Left ventricle myocardium superior (tissue), 1 donor: Measurements from ENCODE around the gene MBP. TPM values are rescaled to one million over a fixed set of nuclear protein-coding genes. Genes with fewer than 3 reads are reported as not detected.

Experiments used
- ATAC-seq: fragments of 200-7000 bp; cut with Tn5 transposase; one replicate; pipeline ENCODE4 v1.9.1; 2020; ENCODE audit warnings: mild to moderate bottlenecking, moderate library complexity
- DNase-seq: peaks from one replicate; pipeline ENCODE4 v3.0.0-alpha.2; 2020
- intact Hi-C: fragments of 100-400 bp; cut with micrococcal nuclease; formaldehyde crosslinking; loops from one replicate; pipeline ENCODE4 v1.11.0; 2022
- total RNA-seq: library from RNA; stranded (reverse); fragmentation: NEBNext Ultra II Directional; extraction: Animal tissue kit (Norgen Biotek cat#: 25700); gene quantifications from one replicate; pipeline ENCODE4 v1.2.1, GENCODE V29; 2021
- donor health status: DM: no; HTN: yes; CAD: no; lungs with severe emphysema.

MBP gene
- total RNA-seq, 1 donor from 2014 or later, result 32.7 TPM

DNA sequence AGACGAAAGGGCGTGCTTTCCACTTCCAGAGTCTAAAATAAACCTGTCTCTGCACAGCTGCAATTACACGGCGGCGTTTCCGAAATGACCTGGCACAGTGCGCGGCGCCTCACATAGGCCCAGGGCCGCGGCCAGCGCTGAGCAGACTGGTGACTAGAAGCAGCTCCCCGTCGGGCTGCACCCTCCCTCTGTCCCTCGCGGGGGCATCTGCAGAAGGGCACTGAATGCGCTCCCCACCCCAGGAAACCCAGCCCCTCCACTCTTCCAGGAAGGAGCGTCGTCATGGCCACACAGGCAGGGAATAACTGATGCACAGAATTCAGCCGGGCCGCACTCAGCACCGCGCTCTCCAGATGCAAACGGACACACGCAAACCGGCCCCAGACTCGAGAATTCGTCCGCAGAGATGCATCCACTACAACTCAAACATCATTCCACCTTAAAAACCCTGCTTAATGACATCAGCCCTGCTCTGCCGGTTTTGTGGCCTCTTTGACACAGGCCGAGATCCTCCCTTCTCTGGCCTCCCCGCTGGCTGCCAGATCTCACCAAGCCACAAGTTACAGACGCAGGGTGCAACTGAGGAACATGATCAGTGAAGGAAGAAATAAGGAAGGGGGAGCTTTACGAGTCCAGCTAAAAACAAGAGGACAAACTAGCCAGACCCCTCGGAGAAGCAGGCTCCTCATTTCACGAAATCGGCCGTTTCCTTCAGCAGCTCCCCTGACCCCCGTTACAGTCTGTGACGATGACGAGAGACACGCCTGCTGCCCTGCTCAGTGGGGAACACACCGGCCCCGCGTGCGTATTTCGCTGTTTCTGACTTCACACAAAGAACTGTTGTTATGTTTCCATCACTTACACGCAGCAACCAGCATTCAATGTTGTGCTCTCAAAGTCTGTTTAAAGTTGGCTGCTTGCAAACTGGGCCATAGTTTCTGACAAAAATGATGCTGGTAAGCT, 40.2 kb downstream of the MBP start:
- intact Hi-C loops, result no loop called here
- DNase-seq, result peak; percentile 29
- ATAC-seq, result no peak

DNA sequence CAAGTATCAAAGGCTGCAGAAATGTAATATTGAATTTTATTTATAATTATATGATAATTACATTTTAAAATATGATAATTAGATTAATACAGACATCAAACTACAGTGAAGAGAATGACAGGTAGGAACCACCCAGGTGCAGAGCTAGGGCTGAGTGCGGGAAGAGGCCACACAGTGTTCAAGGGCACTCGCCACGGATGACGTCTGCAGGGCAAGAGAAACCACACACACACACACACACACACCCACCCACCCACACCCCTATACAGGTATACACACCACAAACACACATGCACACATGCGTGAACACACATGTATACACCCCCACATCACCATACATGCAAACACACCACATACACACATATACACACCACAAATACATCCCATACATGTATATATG, 41.2 kb downstream of the MBP start:
- no peak for DNase-seq
- ATAC-seq, result no peak

DNA sequence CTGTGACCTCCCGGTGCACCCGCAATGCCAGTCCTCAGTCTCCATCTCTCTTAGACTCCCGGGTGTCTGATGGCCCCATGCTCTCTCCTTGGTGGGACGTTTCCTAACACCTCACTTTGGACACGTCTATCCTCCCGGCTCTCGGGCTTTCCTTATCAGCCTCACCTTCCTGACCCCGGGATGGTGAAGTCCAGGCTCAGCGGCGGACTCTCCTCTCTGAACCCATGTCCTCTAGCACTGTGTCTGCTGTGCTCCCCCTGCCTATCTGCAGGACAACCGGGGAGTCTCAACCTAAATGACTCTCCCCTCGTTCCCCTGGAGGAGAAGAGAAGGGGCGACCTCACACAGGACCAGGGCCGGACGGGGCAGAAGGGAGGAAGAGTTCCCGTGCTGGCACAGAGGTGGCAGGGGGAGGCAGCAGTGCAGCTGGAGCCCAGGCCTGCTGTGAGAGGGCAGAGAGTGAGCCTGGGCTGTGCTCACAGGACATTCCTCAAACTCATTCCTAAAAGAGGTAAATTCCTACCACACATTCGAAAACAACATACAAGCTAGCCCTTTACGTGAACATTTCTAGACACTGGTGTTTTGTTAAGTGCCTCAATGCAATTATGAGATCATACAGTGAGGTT, 41.9 kb downstream of the MBP start:
- intact Hi-C loops, result no loop called here
- peak; percentile 11 for ATAC-seq
- no peak for DNase-seq

More for the DNA sequence above, 41.2 kb downstream of the MBP start:
- intact Hi-C loops, result no loop called here

GRCh38 chr18:77089723-77090285, 42.8 kb downstream of the MBP start:
- intact Hi-C loops, result no loop called here
- ATAC-seq (no peak), DNase-seq (no peak)

DNA sequence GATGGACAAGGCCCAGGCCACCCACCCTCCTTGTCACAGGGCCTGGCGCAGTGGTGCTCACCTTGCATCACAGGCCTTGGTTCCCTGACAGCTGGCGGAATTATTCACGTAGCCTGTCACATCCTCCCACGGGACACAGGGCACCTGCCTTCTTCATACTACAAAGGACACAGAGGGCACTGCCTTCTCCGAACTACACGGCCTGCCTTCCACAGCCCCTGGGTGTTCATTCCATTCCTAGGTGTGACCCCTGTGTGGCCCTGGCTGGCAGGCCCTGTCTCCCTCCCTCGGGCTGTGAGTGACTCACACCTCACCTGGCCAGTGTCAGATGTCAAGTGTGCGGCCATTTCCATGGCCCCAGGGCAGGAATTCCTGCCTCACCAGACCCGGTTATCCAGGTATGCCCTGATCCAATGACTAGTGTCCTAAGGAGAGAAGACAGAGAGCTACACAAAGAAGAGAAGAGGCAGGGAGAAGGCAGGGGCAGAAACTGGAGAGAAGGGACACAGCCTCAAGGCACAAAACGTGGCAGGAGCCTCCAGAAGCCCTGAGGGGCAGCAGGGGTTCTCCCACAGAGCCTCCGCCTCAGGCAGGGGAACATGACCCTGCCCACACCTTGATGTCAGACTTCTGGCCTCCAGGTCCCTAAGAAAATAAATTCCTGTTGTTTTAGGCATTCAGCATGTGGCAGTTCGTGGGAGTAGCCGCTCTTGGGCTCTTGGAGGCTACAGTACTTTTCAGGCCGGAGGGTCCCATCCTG, 43.4 kb downstream of the MBP start:
- DNase-seq, result peak; percentile 30
- peak; percentile 2 for ATAC-seq
- intact Hi-C loops, result no loop called here

- DNase-seq (peak; percentile 81), ATAC-seq (peak; percentile 75)
- intact Hi-C loops, result no loop called here
Observed at GRCh38 chr18:77087393-77088141, 45.0 kb downstream of the MBP start.

GRCh38 chr18:77086656-77087392, 45.8 kb downstream of the MBP start:
- ATAC-seq (peak; percentile 71), DNase-seq (peak; percentile 71)
- intact Hi-C loops, result no loop called here

DNA sequence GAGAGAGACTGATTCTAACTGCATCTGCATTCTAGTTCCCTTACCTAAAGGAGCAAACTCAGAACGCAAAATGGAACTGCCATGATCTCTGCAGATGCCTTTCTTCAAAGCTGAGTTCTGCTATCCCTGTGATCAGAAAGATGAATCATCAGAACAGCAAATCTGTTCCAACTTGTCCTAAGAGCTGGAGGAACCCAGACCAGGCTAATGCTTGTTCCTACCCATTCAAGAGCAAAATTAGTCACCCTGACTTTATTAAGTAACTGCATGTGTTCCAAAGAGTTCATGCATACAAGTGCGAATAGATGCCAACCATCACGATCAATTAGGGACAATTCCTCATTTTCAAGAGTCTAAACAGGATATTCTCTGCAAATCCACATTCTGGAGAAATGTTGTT, 46.5 kb downstream of the MBP start:
- DNase-seq, result no peak
- intact Hi-C loops, result no loop called here
- ATAC-seq, result no peak

- peak; percentile 61 for ATAC-seq
- intact Hi-C loops, result no loop called here
Observed at GRCh38 chr18:77084688-77085035, 47.9 kb downstream of the MBP start.

GRCh38 chr18:77082316-77082955, 50.1 kb downstream of the MBP start:
- intact Hi-C loops, result no loop called here
- ATAC-seq (no peak), DNase-seq (no peak)

More at GRCh38 chr18:77084688-77085035, 47.9 kb downstream of the MBP start:
- DNase-seq, result no peak

DNA sequence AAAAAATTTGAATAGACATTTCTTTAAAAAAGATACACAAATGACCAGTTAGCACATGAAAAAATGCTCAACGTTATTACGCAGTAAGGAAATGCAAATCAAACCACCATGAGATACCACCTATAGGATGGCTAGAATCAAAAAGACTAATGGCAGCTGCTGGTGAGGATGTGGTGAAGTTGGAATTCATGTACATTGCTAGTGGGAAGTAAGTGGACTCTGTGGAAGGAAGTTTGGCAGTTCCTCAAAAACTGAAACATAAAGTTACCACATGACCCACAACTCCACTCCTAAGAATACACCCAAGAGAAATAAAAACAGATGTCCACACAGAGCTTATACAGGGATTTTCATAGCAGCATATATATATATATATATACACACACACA, 51.2 kb downstream of the MBP start:
- intact Hi-C loops, result no loop called here
- ATAC-seq (no peak), DNase-seq (no peak)

- ATAC-seq, result peak; percentile 64
- intact Hi-C loops, result no loop called here
Observed at GRCh38 chr18:77079954-77080682, 52.5 kb downstream of the MBP start.

DNA sequence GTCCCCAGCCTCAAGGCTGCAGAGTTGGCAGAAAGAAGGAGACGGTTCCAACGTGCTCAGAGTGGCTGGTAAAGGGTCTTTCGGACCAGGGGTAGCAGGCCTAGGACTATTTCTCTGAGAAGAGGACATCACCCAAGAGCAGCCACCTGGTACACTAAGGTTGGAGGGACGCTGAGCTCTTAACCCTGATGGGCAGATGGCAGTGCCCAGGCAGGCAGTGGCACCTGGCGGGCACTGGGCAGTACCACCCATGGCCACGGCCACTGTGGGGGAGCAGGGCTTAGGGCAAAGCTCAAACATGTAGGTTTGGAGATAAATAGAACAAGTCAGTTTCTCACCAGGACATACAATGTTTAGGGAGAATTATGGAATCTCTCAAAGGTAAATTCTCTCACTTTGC, 53.5 kb downstream of the MBP start:
- DNase-seq (no peak), ATAC-seq (no peak)
- intact Hi-C loops, result no loop called here

More at GRCh38 chr18:77079954-77080682, 52.5 kb downstream of the MBP start:
- DNase-seq, result peak; percentile 61

GRCh38 chr18:77078690-77079070, 53.9 kb downstream of the MBP start:
- DNase-seq (peak; percentile 21), ATAC-seq (no peak)
- intact Hi-C loops, result no loop called here

- intact Hi-C loops, result no loop called here
- ATAC-seq (peak; percentile 7), DNase-seq (no peak)
Observed at GRCh38 chr18:77077941-77078689, 54.5 kb downstream of the MBP start.

- intact Hi-C loops, result no loop called here
- no peak for ATAC-seq
Observed at GRCh38 chr18:77077401-77077800, 55.2 kb downstream of the MBP start.

More at GRCh38 chr18:77077401-77077800, 55.2 kb downstream of the MBP start:
- DNase-seq, result no peak
